ENCODE measurements around the gene NHLRC4. TPM values are rescaled to one million over a fixed set of nuclear protein-coding genes. Genes with fewer than 3 reads are reported as not detected.

The NHLRC4 gene
- polyA plus RNA-seq, 3 donors: 0.29 to 0.57 (median 0.36) TPM

DNA sequence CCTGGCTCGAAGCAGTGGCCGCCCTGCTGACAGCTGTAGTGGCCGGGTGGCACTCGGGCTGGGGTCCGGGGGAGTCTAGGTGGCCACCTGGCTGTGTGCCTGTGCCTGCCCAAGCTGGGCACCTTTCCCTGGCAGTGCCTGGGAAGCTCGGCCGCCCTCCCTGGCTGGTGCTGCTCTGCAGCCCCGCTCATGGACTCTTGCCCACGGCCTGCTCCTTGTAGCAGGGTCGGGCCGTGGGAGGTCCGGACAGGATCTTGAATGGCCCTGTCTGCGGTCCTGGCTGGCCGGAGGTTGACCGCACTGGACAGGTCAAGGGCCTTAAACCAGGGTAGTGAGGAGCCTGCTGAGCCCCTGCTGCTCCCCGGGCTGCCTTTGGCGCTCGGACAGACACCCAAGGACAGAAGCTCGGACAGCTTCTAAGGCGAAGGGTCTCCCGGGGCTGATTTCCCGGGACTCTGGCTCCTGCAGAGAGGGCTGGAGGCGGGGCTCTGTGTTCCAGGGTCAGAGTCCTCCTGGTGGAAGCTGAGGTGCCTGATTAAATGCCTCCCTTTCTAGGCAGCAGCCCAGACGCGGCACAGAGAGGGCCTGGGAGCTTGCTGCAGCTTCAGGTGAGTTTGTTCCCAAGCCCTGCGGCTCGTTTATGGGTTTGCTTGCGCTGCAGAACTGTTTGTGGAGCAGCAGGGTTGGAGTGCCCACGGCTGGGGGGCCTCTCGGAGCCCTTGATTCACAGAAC, 33.2 kb upstream of the NHLRC4 start:
- H3K36me3 Mint-ChIP-seq: peaks cover 17 to 38% of the 10 kb centered on the region in 2 donors
- peaks cover 97% of the 10 kb centered on the region for H3K79me2 ChIP-seq (ENCODE audit: insufficient read depth, low read length)
- H3K4me3 ChIP-seq (replicated peaks in 1 of 3; ENCODE audit: low read depth in 2 of 3, low read length in 3 of 3): no peak overlapping the region
- H3K27me3 Mint-ChIP-seq (ENCODE audit: low read depth in 3 of 3): no peaks in the 10 kb centered on the region
- intact Hi-C loops (cut with micrococcal nuclease): no loop called here
- H4K20me1 ChIP-seq (ENCODE audit: insufficient read depth, low read length): peaks cover 92% of the 10 kb centered on the region
- no peaks in the 10 kb centered on the region for H3K9me3 Mint-ChIP-seq
- H3K4me2 ChIP-seq (replicated peaks; ENCODE audit: extremely low read depth, low read length, poor library complexity, severe bottlenecking): no peak overlapping the region
- peak overlapping the region in 1 of 7 donors; percentile 30 for H3K27ac Mint-ChIP-seq
- no peak overlapping the region for H3K9ac ChIP-seq (ENCODE audit: insufficient read depth, low read length, poor library complexity, severe bottlenecking)
- no peaks in the 10 kb centered on the region for H3K27me3 ChIP-seq (ENCODE audit: control insufficient read depth in 2 of 2, insufficient read depth in 2 of 2, low read length in 2 of 2)
- H3K4me1 Mint-ChIP-seq: peaks cover 23% of the 10 kb centered on the region
- TF ChIP-seq, protein P1, sequence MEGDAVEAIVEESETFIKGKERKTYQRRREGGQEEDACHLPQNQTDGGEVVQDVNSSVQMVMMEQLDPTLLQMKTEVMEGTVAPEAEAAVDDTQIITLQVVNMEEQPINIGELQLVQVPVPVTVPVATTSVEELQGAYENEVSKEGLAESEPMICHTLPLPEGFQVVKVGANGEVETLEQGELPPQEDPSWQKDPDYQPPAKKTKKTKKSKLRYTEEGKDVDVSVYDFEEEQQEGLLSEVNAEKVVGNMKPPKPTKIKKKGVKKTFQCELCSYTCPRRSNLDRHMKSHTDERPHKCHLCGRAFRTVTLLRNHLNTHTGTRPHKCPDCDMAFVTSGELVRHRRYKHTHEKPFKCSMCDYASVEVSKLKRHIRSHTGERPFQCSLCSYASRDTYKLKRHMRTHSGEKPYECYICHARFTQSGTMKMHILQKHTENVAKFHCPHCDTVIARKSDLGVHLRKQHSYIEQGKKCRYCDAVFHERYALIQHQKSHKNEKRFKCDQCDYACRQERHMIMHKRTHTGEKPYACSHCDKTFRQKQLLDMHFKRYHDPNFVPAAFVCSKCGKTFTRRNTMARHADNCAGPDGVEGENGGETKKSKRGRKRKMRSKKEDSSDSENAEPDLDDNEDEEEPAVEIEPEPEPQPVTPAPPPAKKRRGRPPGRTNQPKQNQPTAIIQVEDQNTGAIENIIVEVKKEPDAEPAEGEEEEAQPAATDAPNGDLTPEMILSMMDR (IDR thresholded peaks at IDR 0.05): no peak
- H3K4me3 Mint-ChIP-seq: no peak overlapping the region
- H2AFZ ChIP-seq (ENCODE audit: insufficient read depth, low read depth, low read length, poor library complexity, severe bottlenecking): no peak overlapping the region
- DNase-seq: no peak
- WGBS (ENCODE audit: insufficient coverage): 97% methylated on average over 30 of the region's 30 CpGs
- no peaks in the 10 kb centered on the region for H3K9me3 ChIP-seq (replicated peaks in 1 of 2; ENCODE audit: control insufficient read depth in 1 of 2, insufficient read depth in 1 of 2, low read length in 2 of 2)
- peaks cover 22% of the 10 kb centered on the region in 2 donors for H3K36me3 ChIP-seq (replicated peaks in 1 of 2; ENCODE audit: control insufficient read depth in 1 of 2, insufficient read depth in 2 of 2, low read length in 2 of 2)
- peaks cover 26 to 35% of the 10 kb centered on the region in 2 donors for H3K4me1 ChIP-seq (ENCODE audit: control insufficient read depth in 1 of 2, insufficient read depth in 2 of 2, low read length in 2 of 2)
- H3K27ac ChIP-seq (ENCODE audit: low read depth in 1 of 2, low read length in 2 of 2): no peak overlapping the region

DNA sequence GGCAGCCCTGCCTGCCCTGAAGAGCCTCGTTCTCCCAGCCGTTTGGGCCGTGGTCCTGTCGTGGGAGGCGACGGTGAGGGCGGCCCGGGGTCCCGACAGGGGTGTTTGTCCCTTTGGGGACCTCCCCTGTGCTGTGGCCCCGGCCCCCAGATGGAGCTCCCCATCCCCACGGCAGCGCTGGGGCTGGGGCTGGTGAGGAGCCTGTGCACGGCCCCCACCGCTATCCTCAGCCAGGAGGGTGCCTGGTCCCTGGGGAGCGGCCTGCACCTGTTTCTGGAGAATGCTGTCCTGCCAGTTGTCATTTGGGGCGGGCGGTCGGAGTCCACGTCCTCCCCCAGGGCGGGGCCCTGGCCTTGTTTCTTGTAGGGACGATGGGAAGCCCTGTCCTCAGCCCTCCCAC, 32.7 kb upstream of the NHLRC4 start:
- DNase-seq: no peak
- Histone ChIP-seq H3K4me1 (ENCODE audit: control insufficient read depth in 1 of 2, insufficient read depth in 2 of 2, low read length in 2 of 2) (peaks cover 20 to 30% of the 10 kb centered on the region in 2 donors), H3K9ac (ENCODE audit: insufficient read depth, low read length, poor library complexity, severe bottlenecking) (no peak overlapping the region), H3K27me3 (ENCODE audit: control insufficient read depth in 2 of 2, insufficient read depth in 2 of 2, low read length in 2 of 2) (no peaks in the 10 kb centered on the region), H3K27ac (ENCODE audit: low read depth in 1 of 2, low read length in 2 of 2) (no peak overlapping the region), H3K4me2 (replicated peaks; ENCODE audit: extremely low read depth, low read length, poor library complexity, severe bottlenecking) (no peak overlapping the region), H3K9me3 (replicated peaks in 1 of 2; ENCODE audit: control insufficient read depth in 1 of 2, insufficient read depth in 1 of 2, low read length in 2 of 2) (no peaks in the 10 kb centered on the region), H3K79me2 (ENCODE audit: insufficient read depth, low read length) (peaks cover 97% of the 10 kb centered on the region), H3K4me3 (replicated peaks in 1 of 3; ENCODE audit: low read depth in 2 of 3, low read length in 3 of 3) (no peak overlapping the region), H2AFZ (ENCODE audit: insufficient read depth, low read depth, low read length, poor library complexity, severe bottlenecking) (no peak overlapping the region), H4K20me1 (ENCODE audit: insufficient read depth, low read length) (peaks cover 91% of the 10 kb centered on the region), H3K36me3 (replicated peaks in 1 of 2; ENCODE audit: control insufficient read depth in 1 of 2, insufficient read depth in 2 of 2, low read length in 2 of 2) (peaks cover 22 to 28% of the 10 kb centered on the region in 2 donors)
- WGBS (ENCODE audit: insufficient coverage): 97% methylated on average over 18 of the region's 21 CpGs
- no peak overlapping the region for H3K27ac Mint-ChIP-seq
- H3K9me3 Mint-ChIP-seq: no peaks in the 10 kb centered on the region
- no peaks in the 10 kb centered on the region for H3K27me3 Mint-ChIP-seq (ENCODE audit: low read depth in 3 of 3)
- TF ChIP-seq, protein P1 (IDR thresholded peaks at IDR 0.05): no peak
- H3K36me3 Mint-ChIP-seq: peaks cover 21 to 38% of the 10 kb centered on the region in 2 donors
- peaks cover 18% of the 10 kb centered on the region for H3K4me1 Mint-ChIP-seq
- H3K4me3 Mint-ChIP-seq: no peak overlapping the region
- intact Hi-C loops (cut with micrococcal nuclease): no loop called here

Measured in CD14-positive monocyte (primary cell).